GM23338 (cell line): ENCODE results near the gene PRR33. TPM values are rescaled to one million over a fixed set of nuclear protein-coding genes. Genes with fewer than 3 reads are reported as not detected.

ENCODE experiments used
- ATAC-seq: fragments of 200-7000 bp; cut with Tn5 transposase; 3 replicates; pipeline ENCODE4 v1.9.1; 2020
- DNase-seq: peaks from one replicate; pipeline ENCODE4 v3.0.0-alpha.2; 2015; ENCODE audit warnings: low spot score
- H2AFZ ChIP-seq: fragments of 200-600 bp; sonication (generic); 2 replicates; pipeline ENCODE4 v1.8.0; 2016; ENCODE audit warnings: antibody characterized with exemption, mild to moderate bottlenecking, moderate library complexity
- H3F3A ChIP-seq: fragments of 200-600 bp; sonication (generic); replicated peaks from 2 replicates; pipeline ENCODE4 v1.8.0; 2017; ENCODE audit warnings: antibody characterized with exemption, mixed run types, low read depth
- H3K27ac ChIP-seq: fragments of 200-600 bp; sonication (generic); 2 replicates; pipeline ENCODE4 v1.6.1; 2016; ENCODE audit warnings: low read depth
- H3K27me3 ChIP-seq: fragments of 200-600 bp; sonication (generic); 2 replicates; pipeline ENCODE4 v1.8.0; 2016; ENCODE audit warnings: mild to moderate bottlenecking, mixed run types, moderate library complexity; ENCODE audit not compliant: insufficient read depth
- H3K36me3 ChIP-seq: fragments of 200-600 bp; sonication (generic); 2 replicates; pipeline ENCODE4 v1.8.0; 2016; ENCODE audit warnings: mild to moderate bottlenecking; ENCODE audit not compliant: insufficient read depth
- H3K4me1 ChIP-seq: fragments of 200-600 bp; sonication (generic); 2 replicates; pipeline ENCODE4 v1.8.0; 2016; ENCODE audit warnings: mild to moderate bottlenecking, moderate library complexity; ENCODE audit not compliant: insufficient read depth
- H3K4me2 ChIP-seq: fragments of 200-600 bp; sonication (generic); 2 replicates; pipeline ENCODE4 v1.7.1; 2017; ENCODE audit warnings: mixed run types
- H3K4me3 ChIP-seq: fragments of 200-600 bp; sonication (generic); 2 replicates; pipeline ENCODE4 v1.6.1; 2016; ENCODE audit warnings: mixed run types
- H3K79me2 ChIP-seq: fragments of 200-600 bp; sonication (generic); replicated peaks from 2 replicates; pipeline ENCODE4 v1.8.0; 2017; ENCODE audit warnings: mild to moderate bottlenecking; ENCODE audit not compliant: insufficient read depth
- H3K9me2 ChIP-seq: fragments of 200-600 bp; sonication (generic); 2 replicates; pipeline ENCODE4 v1.8.0; 2017; ENCODE audit not compliant: insufficient read depth
- H4K20me1 ChIP-seq: fragments of 200-600 bp; sonication (generic); replicated peaks from 2 replicates; pipeline ENCODE4 v1.8.0; 2017; ENCODE audit warnings: mild to moderate bottlenecking; ENCODE audit not compliant: insufficient read depth
- H3K27ac Mint-ChIP-seq: 2 replicates; pipeline ENCODE4 v1.8.0; 2020; ENCODE audit warnings: inconsistent platforms, mild to moderate bottlenecking, moderate library complexity, mixed read lengths
- H3K27me3 Mint-ChIP-seq: 3 replicates; pipeline ENCODE4 v1.8.0; 2022; ENCODE audit warnings: low read depth, mild to moderate bottlenecking, moderate library complexity, mixed read lengths, inconsistent platforms; ENCODE audit not compliant: insufficient read depth, poor library complexity
- H3K36me3 Mint-ChIP-seq: 3 replicates; pipeline ENCODE4 v1.8.0; 2021; ENCODE audit warnings: low read depth, mild to moderate bottlenecking, inconsistent platforms, moderate library complexity, mixed read lengths
- H3K4me1 Mint-ChIP-seq: 3 replicates; pipeline ENCODE4 v1.8.0; 2020; ENCODE audit warnings: mild to moderate bottlenecking, inconsistent platforms, mixed read lengths
- H3K4me3 Mint-ChIP-seq: 3 replicates; pipeline ENCODE4 v1.8.0; 2021; ENCODE audit warnings: moderate library complexity, mild to moderate bottlenecking, inconsistent platforms, mixed read lengths
- H3K9me3 Mint-ChIP-seq: 3 replicates; pipeline ENCODE4 v1.8.0; 2020; ENCODE audit warnings: moderate library complexity, mild to moderate bottlenecking, inconsistent platforms, mixed read lengths
- CREB1 ChIP-seq: fragments of 250-450 bp; sonication (Bioruptor Pico); IDR thresholded peaks from 2 replicates; pipeline ENCODE4 v1.5.0; 2020; ENCODE audit warnings: low read depth, mild to moderate bottlenecking, moderate library complexity
- CTCF ChIP-seq, 2 experiments: fragments of 200-600 bp in 1 of 2; sonication (generic) in 1 of 2; conservative IDR thresholded peaks; 2 replicates each; pipeline versions ENCODE4 v1.5.1 to v1.6.1; 2016 to 2017; ENCODE audit warnings: antibody characterized with exemption in 2 of 2, low read depth in 2 of 2, mild to moderate bottlenecking in 2 of 2, moderate library complexity in 1 of 2
- EZH2 ChIP-seq: fragments of 200-600 bp; sonication (generic); IDR thresholded peaks from one replicate; pipeline ENCODE4 v1.8.0; 2017; ENCODE audit warnings: antibody characterized with exemption, mild to moderate bottlenecking, low read depth; ENCODE audit not compliant: unreplicated experiment
- EZH2phosphoT487 ChIP-seq: fragments of 200-600 bp; sonication (generic); IDR thresholded peaks from one replicate; pipeline ENCODE4 v1.8.1; 2018; ENCODE audit warnings: antibody characterized with exemption; ENCODE audit not compliant: unreplicated experiment
- NANOG ChIP-seq: IDR thresholded peaks from 2 replicates; pipeline ENCODE4 v1.6.1; 2016; ENCODE audit warnings: antibody characterized with exemption, borderline replicate concordance
- STAT1 ChIP-seq: IDR thresholded peaks from one replicate; pipeline ENCODE4 v1.6.1; 2016; ENCODE audit warnings: antibody characterized with exemption; ENCODE audit not compliant: unreplicated experiment
- ZNF114 ChIP-seq: fragments of 250-450 bp; sonication (Bioruptor Pico); IDR thresholded peaks from 2 replicates; pipeline ENCODE4 v1.5.0; 2020; ENCODE audit warnings: mild to moderate bottlenecking, moderate library complexity
- ZNF331 ChIP-seq: fragments of 250-450 bp; sonication (Bioruptor Pico); IDR thresholded peaks from 2 replicates; pipeline ENCODE4 v1.5.0; 2020; ENCODE audit warnings: low read depth, mild to moderate bottlenecking, moderate library complexity
- ZNF462 ChIP-seq: fragments of 250-450 bp; sonication (Bioruptor Pico); IDR thresholded peaks from 2 replicates; pipeline ENCODE4 v1.5.0; 2020; ENCODE audit warnings: mild to moderate bottlenecking, moderate library complexity
- polyA plus RNA-seq: library from polyadenylated mRNA; unstranded; fragments of >200 nt; fragmentation: Nextera tagmentation; extraction: Ambion mirVana; gene quantifications from 2 replicates; pipeline ENCODE4 v1.2.1, GENCODE V29; 2016
- total RNA-seq: library from RNA; depleted of rRNA; stranded (reverse); fragments of >200 nt; shearing (Covaris generic); gene quantifications from 2 replicates; pipeline ENCODE4 v1.2.3, GENCODE V29; 2014
- TF ChIP-seq, protein P1 (sequence below): IDR thresholded peaks from one replicate; pipeline ENCODE4 v1.6.1; 2018; ENCODE audit warnings: antibody characterized with exemption; ENCODE audit not compliant: unreplicated experiment

Gene PRR33
- total and polyA plus RNA-seq, 2 experiments from 2014 or later, result not detected

DNA sequence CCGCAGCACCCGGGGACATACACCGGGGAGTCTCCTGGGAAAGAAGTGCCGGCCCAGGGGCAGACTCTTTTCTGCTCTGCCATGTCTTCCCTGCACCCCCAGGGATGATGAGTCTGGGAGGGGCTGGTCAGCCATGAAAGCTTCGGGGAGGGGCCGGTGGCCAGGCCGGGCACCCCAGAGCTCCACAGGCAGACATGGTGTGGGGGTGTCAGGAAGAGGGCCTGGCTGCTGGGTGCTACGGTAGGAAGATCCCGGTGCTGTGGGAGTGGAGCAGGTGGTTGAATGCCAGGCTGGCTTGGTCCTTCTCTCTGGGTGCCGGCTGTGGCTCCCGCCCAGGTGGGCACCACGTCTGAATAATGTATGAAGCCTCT, 21.4 kb downstream of the PRR33 start:
- ATAC-seq (no peak), DNase-seq (no peak)
- Mint-ChIP-seq H3K27ac (no peak overlapping the region), H3K4me3 (no peak overlapping the region), H3K9me3 (no peaks in the 10 kb centered on the region), H3K4me1 (peaks cover 2% of the 10 kb centered on the region; the same call in 1 of the 3 replicates), H3K36me3 (no peaks in the 10 kb centered on the region), H3K27me3 (peaks cover 4% of the 10 kb centered on the region)
- no peaks in the 10 kb centered on the region for H3K27me3 ChIP-seq
- TF ChIP-seq ZNF331 (CRISPR knock-in tag) (no peak), CREB1 (CRISPR knock-in tag) (no peak), NANOG (no peak), EZH2 (no peak), ZNF462 (no peak), EZH2phosphoT487 (no peak), CTCF (conservative IDR thresholded peaks at IDR 0.05; ENCODE audit: low read depth in 2 of 2) (no peak), ZNF114 (no peak), STAT1 (no peak)
- TF ChIP-seq, protein P1, sequence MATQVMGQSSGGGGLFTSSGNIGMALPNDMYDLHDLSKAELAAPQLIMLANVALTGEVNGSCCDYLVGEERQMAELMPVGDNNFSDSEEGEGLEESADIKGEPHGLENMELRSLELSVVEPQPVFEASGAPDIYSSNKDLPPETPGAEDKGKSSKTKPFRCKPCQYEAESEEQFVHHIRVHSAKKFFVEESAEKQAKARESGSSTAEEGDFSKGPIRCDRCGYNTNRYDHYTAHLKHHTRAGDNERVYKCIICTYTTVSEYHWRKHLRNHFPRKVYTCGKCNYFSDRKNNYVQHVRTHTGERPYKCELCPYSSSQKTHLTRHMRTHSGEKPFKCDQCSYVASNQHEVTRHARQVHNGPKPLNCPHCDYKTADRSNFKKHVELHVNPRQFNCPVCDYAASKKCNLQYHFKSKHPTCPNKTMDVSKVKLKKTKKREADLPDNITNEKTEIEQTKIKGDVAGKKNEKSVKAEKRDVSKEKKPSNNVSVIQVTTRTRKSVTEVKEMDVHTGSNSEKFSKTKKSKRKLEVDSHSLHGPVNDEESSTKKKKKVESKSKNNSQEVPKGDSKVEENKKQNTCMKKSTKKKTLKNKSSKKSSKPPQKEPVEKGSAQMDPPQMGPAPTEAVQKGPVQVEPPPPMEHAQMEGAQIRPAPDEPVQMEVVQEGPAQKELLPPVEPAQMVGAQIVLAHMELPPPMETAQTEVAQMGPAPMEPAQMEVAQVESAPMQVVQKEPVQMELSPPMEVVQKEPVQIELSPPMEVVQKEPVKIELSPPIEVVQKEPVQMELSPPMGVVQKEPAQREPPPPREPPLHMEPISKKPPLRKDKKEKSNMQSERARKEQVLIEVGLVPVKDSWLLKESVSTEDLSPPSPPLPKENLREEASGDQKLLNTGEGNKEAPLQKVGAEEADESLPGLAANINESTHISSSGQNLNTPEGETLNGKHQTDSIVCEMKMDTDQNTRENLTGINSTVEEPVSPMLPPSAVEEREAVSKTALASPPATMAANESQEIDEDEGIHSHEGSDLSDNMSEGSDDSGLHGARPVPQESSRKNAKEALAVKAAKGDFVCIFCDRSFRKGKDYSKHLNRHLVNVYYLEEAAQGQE, result no peak
- no peaks in the 10 kb centered on the region for H3K36me3 ChIP-seq
- no peak overlapping the region for H2AFZ ChIP-seq
- no peak overlapping the region for H3K4me3 ChIP-seq
- H3K4me2 ChIP-seq, result no peak overlapping the region
- no peaks in the 10 kb centered on the region for H3K79me2 ChIP-seq
- H4K20me1 ChIP-seq, result no peaks in the 10 kb centered on the region
- no peaks in the 10 kb centered on the region for H3F3A ChIP-seq
- no peaks in the 10 kb centered on the region for H3K4me1 ChIP-seq
- no peaks in the 10 kb centered on the region for H3K9me2 ChIP-seq
- no peak overlapping the region for H3K27ac ChIP-seq
